K562 (cell line): ENCODE measurements around the gene ERVH48-1. TPM values are rescaled to one million over a fixed set of nuclear protein-coding genes. Genes with fewer than 3 reads are reported as not detected.

ENCODE experiments used
- GATAD2A ChIP-seq: fragments of 450-650 bp; IDR thresholded peaks from 2 replicates; pipeline ENCODE4 v1.6.1; 2017
- HMGXB4 ChIP-seq: sonication (generic); formaldehyde crosslinking; IDR thresholded peaks from 2 replicates; pipeline ENCODE4 v1.8.1; 2023; ENCODE audit warnings: mild to moderate bottlenecking, missing genetic modification reagents
- HNRNPUL1 ChIP-seq: fragments of 200-400 bp; formaldehyde crosslinking; IDR thresholded peaks from 2 replicates; pipeline ENCODE4 v1.6.1; 2017; ENCODE audit warnings: low read length
- MGA ChIP-seq: fragments of 450-650 bp; IDR thresholded peaks from 2 replicates; pipeline ENCODE4 v1.6.1; 2016; ENCODE audit warnings: mild to moderate bottlenecking, moderate library complexity
- SAFB ChIP-seq: fragments of 200-400 bp; formaldehyde crosslinking; IDR thresholded peaks from 2 replicates; pipeline ENCODE4 v1.6.1; 2017; ENCODE audit warnings: low read depth, low read length, borderline replicate concordance
- SP1 ChIP-seq: sonication (generic); formaldehyde crosslinking; IDR thresholded peaks from 2 replicates; pipeline ENCODE4 v1.8.1; 2022; ENCODE audit warnings: mild to moderate bottlenecking, missing genetic modification reagents
- polyA plus RNA-seq, 8 experiments: library from polyadenylated mRNA; depleted of rRNA in 4 of 8; stranded (reverse) in 5 of 8; unstranded in 3 of 8; fragments of >200 nt; fragmentation: Nextera tagmentation in 2 of 8; fragmentation: Illumina TruSeq in 1 of 8; extraction: Ambion mirVana in 2 of 8; extraction: Trizol in 1 of 8; gene quantifications; 2 replicates each; pipeline versions ENCODE4 v1.2.1 to v1.2.3, GENCODE V29; 2011 to 2014; ENCODE audit warnings: inconsistent platforms in 1 of 8, missing spikeins in 1 of 8
- total RNA-seq, 7 experiments: library from RNA; depleted of rRNA in 6 of 7; stranded (reverse); fragments of >200 nt in 6 of 7; fragmentation: Illumina TruSeq in 2 of 7; extraction: Trizol in 2 of 7; gene quantifications; 2 replicates each; pipeline versions ENCODE4 v1.2.1 to v1.2.3, GENCODE V29; 2011 to 2021; ENCODE audit warnings: low replicate concordance in 1 of 7
- TF ChIP-seq, protein P1 (sequence below): sonication (generic); formaldehyde crosslinking; IDR thresholded peaks from 2 replicates; pipeline ENCODE4 v1.8.1; 2023; ENCODE audit warnings: mild to moderate bottlenecking, missing genetic modification reagents

Gene ERVH48-1
- total and polyA plus RNA-seq, 9 of the 15 experiments (the other 6 are each of a cell fraction or from before 2014, with no cell fraction given), result 0.08 to 0.49 (median 0.16) TPM; not detected in 3

- TF ChIP-seq MGA (peak; percentile 45), SP1 (CRISPR knock-in tag) (peak; percentile 62; the same call in 1 of the 2 replicates), HNRNPUL1 (no peak), SAFB (peak; percentile 40; the same call in 1 of the 2 replicates), GATAD2A (no peak), HMGXB4 (CRISPR knock-in tag) (no peak; the same call in 1 of the 2 replicates)
- TF ChIP-seq, protein P1, sequence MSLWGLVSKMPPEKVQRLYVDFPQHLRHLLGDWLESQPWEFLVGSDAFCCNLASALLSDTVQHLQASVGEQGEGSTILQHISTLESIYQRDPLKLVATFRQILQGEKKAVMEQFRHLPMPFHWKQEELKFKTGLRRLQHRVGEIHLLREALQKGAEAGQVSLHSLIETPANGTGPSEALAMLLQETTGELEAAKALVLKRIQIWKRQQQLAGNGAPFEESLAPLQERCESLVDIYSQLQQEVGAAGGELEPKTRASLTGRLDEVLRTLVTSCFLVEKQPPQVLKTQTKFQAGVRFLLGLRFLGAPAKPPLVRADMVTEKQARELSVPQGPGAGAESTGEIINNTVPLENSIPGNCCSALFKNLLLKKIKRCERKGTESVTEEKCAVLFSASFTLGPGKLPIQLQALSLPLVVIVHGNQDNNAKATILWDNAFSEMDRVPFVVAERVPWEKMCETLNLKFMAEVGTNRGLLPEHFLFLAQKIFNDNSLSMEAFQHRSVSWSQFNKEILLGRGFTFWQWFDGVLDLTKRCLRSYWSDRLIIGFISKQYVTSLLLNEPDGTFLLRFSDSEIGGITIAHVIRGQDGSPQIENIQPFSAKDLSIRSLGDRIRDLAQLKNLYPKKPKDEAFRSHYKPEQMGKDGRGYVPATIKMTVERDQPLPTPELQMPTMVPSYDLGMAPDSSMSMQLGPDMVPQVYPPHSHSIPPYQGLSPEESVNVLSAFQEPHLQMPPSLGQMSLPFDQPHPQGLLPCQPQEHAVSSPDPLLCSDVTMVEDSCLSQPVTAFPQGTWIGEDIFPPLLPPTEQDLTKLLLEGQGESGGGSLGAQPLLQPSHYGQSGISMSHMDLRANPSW, result no peak
Measured at GRCh38 chr21:42878993-42879787, 46.2 kb downstream of the ERVH48-1 start, which contains the start of gene WDR4 (continued).
